Activated CD4-positive, CD25-positive, alpha-beta regulatory T cell treated with anti-CD3 and anti-CD28 coated beads, Interleukin-2, amount 50 U/mL, for 72 hours (primary cell): ENCODE results near the gene POLR3B.
"Not testable (repeated sequence)": the region's sequence is repeated elsewhere in the genome, so short reads cannot be mapped to it uniquely, and the experiment has no call there.

ENCODE experiments used
- DNase-seq: peaks from one replicate; pipeline ENCODE4 v3.0.0; 2021

POLR3B gene

GRCh38 chr12:106357549-106358395 lies at the start of gene POLR3B:
Gene POLR3B, plus strand, starts transcription at chr12:106357748. Its CDS starts 132 bp downstream, at chr12:106357880.
- peak; percentile 93 for DNase-seq

DNA sequence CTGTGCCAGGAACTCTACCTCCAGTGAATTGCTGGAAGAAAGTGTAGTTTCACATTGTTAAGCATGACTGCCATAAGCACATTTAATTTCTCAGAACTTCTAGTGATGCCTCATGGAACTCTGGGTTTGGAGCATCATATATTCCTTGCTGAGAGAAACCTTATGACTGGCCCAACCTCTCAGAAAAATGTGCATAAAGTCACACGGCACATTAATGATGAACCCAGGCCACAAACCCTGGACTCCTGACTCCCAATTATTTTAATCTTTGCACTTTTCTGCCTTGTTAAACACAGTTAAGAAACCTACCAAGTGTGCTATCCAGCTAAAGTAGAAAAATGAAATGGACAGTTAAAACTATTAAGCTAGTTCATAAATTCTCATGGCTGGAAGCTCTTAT lies 49.4 kb upstream of the POLR3B start:
- DNase-seq: no peak

- no peak for DNase-seq
These were observed 48.9 kb upstream of the POLR3B start for GRCh38 chr12:106308611-106309010.

GRCh38 chr12:106309671-106310505 lies 47.7 kb upstream of the POLR3B start:
- no peak for DNase-seq

DNA sequence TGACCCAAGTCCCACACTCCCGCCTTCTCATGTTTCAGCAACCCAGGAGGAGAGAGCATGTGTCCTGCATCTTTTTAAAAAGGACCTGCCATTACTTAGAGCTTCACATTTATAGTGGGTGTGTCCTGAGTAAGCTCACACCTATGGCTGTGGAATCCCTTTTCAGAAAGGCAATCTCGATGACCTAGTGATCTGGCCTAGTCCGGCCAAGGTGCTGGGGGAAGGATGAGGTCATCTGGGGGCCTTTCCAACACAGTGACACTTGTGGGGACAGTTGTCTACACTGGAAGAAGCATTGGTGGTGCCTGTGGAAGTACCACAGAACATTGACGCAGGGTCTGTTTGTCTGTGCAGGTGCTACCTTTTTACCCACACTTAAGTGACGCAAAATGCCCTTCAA lies 46.9 kb upstream of the POLR3B start:
- no peak for DNase-seq

- DNase-seq: no peak
These were observed 46.4 kb upstream of the POLR3B start for GRCh38 chr12:106311139-106311538.

- DNase-seq: not testable (repeated sequence)
These were observed 44.1 kb upstream of the POLR3B start for GRCh38 chr12:106313413-106313812.

- no peak for DNase-seq
These were observed 42.0 kb upstream of the POLR3B start for GRCh38 chr12:106315523-106315922.

- no peak for DNase-seq
These were observed 40.0 kb upstream of the POLR3B start for GRCh38 chr12:106317406-106318082.

GRCh38 chr12:106321139-106321850 lies 36.3 kb upstream of the POLR3B start:
- no peak for DNase-seq

DNA sequence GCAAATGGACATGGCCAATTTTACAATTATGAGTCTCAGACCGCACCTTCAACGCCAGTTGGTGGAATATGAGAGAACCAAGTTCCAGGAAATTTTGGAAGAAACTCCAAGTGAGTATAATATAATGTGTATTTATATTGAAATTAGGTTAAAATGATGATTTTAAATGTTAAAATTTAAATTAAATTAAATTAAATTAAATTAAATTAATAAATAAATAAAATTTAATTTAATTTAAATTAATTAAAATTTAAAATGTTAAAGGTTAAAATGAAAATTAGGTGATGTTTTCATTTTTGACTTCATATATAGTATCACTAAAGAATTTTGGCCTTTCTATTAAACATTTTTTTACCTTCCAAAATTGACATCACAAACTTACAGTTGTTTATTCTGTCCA lies 34.0 kb upstream of the POLR3B start:
- DNase-seq: no peak

DNA sequence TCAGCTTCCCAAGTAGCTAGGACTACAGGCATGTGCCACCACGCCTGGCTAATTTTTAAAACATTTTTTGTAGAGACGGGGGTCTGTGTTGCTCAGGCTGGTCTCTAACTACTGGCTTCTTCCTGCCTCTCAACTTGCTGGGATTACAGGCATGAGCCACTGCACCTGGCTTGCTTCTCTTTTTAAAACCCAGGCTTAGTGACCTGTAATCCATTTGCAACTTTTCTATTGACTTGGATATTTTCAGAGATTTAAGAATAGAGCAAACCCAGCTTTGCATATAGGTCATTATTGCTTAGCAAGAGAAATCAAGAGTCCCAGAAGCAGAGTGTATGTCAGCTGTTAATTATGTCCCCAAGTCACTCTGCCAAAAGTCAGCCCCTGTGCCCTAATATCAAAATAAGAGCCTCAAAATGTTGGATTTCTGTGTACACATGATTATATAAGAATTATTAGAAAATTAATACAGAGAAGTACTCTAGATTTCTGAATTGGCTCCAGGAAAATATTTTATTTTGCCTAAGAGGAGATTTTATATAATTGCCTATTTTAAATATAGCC lies 30.2 kb upstream of the POLR3B start:
- no peak for DNase-seq

DNA sequence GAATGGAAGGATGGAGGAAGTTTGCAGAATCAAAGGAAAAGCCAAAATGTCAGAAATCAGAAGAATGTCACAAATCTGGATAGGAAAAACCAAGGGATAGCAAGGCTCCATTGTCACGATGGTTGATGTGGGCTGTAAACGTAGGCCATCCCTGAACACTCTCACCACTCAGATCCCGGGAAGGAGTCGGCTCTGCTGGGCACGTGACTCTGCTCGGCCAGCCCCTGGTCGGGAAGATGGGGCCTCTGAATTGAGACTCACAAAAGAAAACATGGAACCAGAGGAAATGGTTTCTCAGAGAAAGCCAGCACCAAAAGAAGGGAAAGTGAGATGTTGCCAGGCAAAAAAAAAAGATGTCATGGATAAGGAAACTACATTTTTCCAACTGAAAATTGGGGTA lies 28.8 kb upstream of the POLR3B start:
- no peak for DNase-seq

GRCh38 chr12:106329231-106329982 lies 28.1 kb upstream of the POLR3B start:
- no peak for DNase-seq

DNA sequence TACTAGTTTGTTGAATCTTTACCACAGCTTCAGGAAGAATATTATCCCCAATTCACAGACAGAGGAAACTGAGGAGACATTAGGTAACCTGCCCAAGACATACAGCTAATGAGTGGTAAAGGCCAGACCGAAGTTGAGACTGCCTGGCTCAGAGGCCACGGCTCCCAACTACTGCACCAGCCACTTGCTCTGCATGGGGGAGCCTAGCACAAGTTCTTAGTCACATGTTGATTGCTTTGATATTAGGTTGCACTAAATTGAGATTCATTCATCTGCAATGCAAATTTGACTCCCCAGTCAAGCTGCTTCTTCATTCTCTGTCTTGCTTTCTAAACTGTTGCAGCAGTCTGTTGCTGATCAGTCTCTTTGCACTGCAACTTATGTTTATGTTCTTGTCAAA lies 25.9 kb upstream of the POLR3B start:
- DNase-seq: no peak

DNA sequence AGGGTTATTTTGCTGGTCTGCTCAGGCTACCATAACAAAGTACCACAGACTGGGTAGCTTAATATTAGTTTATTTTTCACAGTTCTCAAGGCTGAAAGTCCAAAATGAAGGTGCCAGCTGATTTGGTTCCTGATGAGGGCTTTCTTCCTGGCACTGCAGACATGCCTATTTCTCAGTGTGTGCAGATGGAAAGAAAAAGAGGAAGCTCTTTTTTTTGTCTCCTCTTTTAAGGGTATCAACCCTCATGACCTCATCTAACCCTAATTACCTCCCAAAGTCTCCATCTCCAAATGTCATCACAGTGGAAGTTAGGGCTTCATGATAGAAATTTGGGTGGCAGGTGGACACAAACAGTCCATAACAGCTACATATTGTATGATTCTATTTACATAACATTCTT lies 25.0 kb upstream of the POLR3B start:
- DNase-seq: no peak

- DNase-seq: no peak
These were observed 24.5 kb upstream of the POLR3B start for GRCh38 chr12:106333010-106333409.

- no peak for DNase-seq
These were observed 23.8 kb upstream of the POLR3B start for GRCh38 chr12:106333756-106334155.

GRCh38 chr12:106341086-106341877 lies 16.3 kb upstream of the POLR3B start:
- DNase-seq: no peak

DNA sequence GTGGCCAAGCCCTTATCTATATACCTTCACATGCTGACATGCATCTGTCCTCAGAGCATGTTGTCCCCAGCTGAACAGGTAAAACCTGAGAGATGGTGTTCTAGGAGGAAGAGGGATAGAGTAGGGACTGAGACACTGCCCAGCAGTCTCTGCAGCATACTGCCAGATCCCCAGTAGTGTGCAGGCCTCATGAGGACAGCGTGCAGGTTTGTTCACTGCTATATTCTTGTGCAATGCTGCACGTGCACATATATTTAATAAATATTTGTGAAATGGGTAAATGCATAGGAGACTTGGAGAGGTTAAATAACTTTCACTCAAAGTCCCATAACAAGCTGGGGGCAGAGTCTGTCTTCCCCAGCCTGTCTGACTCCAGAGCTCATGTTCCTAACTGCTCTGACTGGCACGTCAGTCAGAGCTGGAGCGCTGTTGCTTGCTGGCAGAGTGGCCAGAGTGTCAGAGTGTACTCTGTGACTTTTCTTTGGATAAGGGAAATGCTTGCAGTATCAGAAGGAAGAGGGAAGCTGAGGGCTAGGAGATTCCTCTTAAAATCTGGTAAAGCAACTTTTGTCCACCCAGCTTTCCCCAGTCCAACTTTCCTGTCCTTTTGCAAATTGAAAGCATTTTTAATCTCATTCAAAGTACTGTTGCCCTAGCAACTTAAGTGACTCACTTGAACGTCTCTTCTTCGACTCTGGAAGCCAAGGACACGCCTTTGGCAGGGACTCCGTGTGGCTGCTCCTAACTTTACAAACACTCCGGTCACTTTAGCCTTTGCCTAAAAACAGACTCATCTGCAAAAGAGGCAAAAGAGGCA lies 14.9 kb upstream of the POLR3B start:
- DNase-seq: no peak
